D721Med (cell line): Measurements from ENCODE around the gene CTDSP2.
"Not testable (repeated sequence)": the region's sequence is repeated elsewhere in the genome, so short reads cannot be mapped to it uniquely, and the experiment has no call there.

Source experiments
- DNase-seq: peaks from one replicate; pipeline ENCODE4 v3.0.0; 2011; ENCODE audit warnings: low spot score; ENCODE audit not compliant: insufficient read length
- FAIRE-seq: peaks from 2 replicates; lab custom pipeline; 2011; peaks lifted over from hg19 to GRCh38; lab: Jason Lieb, UNC
- CTCF ChIP-seq: IDR thresholded peaks from 2 replicates; pipeline ENCODE4 v1.5.1; 2012; ENCODE audit warnings: mild to moderate bottlenecking, control low read depth; ENCODE audit not compliant: insufficient read depth; ENCODE audit errors: missing control alignments

The CTDSP2 gene

GRCh38 chr12:57822392-57823130 lies 24.0 kb downstream of the CTDSP2 start:
- DNase-seq (no peak), FAIRE-seq (no peak)
- TF ChIP-seq CTCF, result no peak

DNA sequence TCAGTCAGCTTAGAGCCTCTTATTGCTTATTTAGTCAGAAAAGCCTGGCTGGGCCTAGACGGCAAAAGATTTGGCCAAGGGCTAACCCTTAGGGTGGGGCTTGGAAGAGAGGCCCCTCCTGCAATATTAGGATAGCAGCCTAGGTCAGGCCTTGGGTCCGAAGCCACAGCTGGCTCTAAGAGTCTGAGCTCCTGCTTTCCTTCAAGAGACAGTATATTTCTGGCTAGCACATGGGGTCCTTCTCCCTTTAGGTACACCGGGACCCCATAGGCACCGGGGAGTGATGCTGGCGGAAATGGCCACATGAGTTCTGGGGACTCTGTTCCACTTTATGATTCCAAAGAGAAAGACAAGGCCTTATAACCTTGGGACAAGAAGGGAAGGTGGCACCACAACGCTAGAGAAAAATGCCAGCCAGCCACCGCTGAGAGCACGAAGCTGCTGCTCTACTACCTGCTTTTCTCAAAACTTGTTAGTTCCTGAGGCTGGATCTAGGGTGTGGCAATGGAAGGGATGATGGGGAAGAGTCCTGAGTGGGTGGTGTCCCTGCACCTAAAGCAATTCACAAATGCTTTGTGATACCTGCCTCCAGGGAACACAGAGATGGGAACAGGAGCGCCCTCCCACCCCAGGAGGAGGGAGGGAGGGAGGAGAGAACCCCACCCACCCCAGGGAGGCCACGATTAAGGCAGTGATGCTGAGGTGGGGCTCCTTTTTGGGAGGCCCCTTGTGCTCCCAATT lies 24.9 kb downstream of the CTDSP2 start:
- no peak for TF ChIP-seq CTCF
- DNase-seq (no peak), FAIRE-seq (no peak)

DNA sequence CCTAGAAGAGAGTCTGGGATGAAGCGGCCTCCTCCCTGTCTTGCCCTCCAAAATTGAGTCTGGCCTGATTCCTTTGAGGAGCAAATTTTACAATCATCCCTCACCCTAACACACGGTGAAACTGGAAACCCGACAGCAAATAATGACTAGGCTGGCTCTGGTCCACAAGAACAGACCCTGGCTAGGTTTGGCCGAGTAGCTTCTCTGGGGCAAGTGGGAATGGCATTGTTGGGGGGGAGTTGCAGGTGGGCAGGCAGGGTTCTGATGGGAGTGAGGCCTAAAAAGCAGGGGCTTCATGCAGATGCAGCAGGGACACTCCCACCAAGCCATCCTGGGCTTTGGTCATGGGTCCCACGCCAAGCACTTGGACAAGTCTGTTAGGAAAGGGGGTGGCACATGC lies 25.5 kb downstream of the CTDSP2 start:
- FAIRE-seq, DNase-seq: not testable (repeated sequence)

DNA sequence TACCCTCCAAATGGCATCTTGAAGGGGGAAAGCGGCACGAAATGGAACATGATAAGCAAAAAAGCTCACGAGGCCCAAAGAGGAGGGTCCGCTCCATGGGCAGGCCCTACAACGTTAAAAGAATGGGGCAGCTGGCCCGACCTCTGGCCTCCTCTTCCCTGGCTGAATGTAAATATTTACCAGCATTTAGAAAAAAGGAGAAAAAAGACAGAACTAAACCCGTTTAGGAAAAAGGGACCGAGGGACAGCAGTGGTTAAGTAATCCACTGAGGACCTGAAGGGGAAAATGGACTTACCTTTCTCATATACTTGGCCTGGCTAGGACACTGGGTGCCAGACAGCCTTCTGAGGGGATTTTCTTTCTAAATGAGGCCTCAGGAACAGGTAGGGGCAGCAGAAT lies 26.4 kb downstream of the CTDSP2 start:
- not testable (repeated sequence) for FAIRE-seq, DNase-seq

DNA sequence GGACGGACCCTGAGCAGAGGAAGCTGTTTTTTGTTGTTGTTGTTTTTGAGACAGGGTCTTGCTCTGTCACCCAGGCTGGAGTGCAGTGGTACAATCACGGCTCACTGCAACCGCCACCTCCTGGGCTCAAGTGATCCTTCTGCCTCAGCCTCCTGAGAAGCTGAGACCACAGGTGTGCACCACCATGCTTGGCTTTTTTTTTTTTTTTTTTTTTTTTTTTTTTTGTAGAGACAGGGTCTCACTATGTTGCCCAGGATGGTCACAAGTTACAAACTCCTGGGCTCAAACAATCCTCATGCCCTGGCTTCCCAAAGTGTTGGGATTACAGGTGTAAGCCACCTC lies 28.6 kb downstream of the CTDSP2 start:
- DNase-seq, FAIRE-seq: not testable (repeated sequence)

GRCh38 chr12:57817261-57817989 lies 29.1 kb downstream of the CTDSP2 start:
- no peak for FAIRE-seq

DNA sequence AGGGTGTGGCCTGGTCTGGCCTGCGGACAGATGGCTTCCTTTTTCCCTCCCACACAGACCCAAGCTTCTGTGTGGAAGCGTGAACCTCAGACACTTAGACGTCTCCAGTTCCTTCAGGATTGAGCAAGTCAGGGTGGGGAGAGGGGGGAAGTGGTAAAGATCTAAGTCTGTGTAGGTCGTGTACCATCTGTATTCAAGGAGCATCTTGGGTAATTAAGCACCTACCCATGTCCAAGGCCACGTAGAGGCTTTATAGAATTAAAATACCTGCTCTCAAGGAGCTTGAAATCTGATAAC lies 29.7 kb downstream of the CTDSP2 start:
- TF ChIP-seq CTCF, result no peak
- no peak for FAIRE-seq
- DNase-seq, result no peak

More at GRCh38 chr12:57817261-57817989, 29.1 kb downstream of the CTDSP2 start:
- no peak for TF ChIP-seq CTCF
- DNase-seq, result no peak

- FAIRE-seq, result no peak
- DNase-seq, result no peak
- no peak for TF ChIP-seq CTCF
These were observed 30.3 kb downstream of the CTDSP2 start for GRCh38 chr12:57816001-57816854.
